Breast epithelium (tissue), 4 donors: Measurements from ENCODE around the gene MEST. TPM values are rescaled to one million over a fixed set of nuclear protein-coding genes. Genes with fewer than 3 reads are reported as not detected.

ENCODE experiments used
- DNase-seq, 2 donors: peaks; one replicate each; pipeline ENCODE4 v3.0.0-alpha.2; 2019; ENCODE audit warnings: low spot score in 2 of 2
- H3K27ac ChIP-seq, 2 donors: fragments of 200-600 bp; sonication (generic) in 1 of 2; one replicate each; pipeline ENCODE4 v1.5.1; 2016 to 2019; ENCODE audit warnings: mild to moderate bottlenecking in 1 of 2
- H3K27me3 ChIP-seq, 2 donors: fragments of 200-600 bp; sonication (generic) in 1 of 2; one replicate each; pipeline versions ENCODE4 v1.5.1 to v1.6.0; 2017 to 2019; ENCODE audit warnings: control low read depth in 1 of 2, mild to moderate bottlenecking in 1 of 2
- H3K36me3 ChIP-seq: fragments of 200-600 bp; one replicate; pipeline ENCODE4 v1.5.1; 2019
- H3K4me1 ChIP-seq, 2 donors: fragments of 200-600 bp; sonication (generic); one replicate each; pipeline ENCODE4 v1.5.1; 2016 to 2019; ENCODE audit warnings: control low read depth in 1 of 2
- H3K4me3 ChIP-seq, 3 donors: fragments of 200-600 bp; sonication (generic); 1 replicate in 2 of 3; 2 replicates in 1 of 3; pipeline ENCODE4 v1.5.1; 2016 to 2019; ENCODE audit warnings: mild to moderate bottlenecking in 3 of 3, moderate library complexity in 2 of 3
- H3K9me3 ChIP-seq, 2 donors: fragments of 200-600 bp; sonication (generic) in 1 of 2; one replicate each; pipeline ENCODE4 v1.5.1; 2016 to 2019; ENCODE audit warnings: control low read depth in 1 of 2
- CTCF ChIP-seq, 3 donors: fragments of 450-650 bp; IDR thresholded peaks; one replicate each; pipeline ENCODE4 v1.5.1; 2016 to 2017; ENCODE audit warnings: antibody characterized with exemption in 3 of 3, mild to moderate bottlenecking in 3 of 3, moderate library complexity in 3 of 3
- POLR2A ChIP-seq: fragments of 450-650 bp; IDR thresholded peaks from one replicate; pipeline ENCODE4 v1.6.1; 2016; ENCODE audit warnings: antibody characterized with exemption, mild to moderate bottlenecking, moderate library complexity
- POLR2AphosphoS5 ChIP-seq, 3 donors: sonication (generic); formaldehyde crosslinking; IDR thresholded peaks; one replicate each; pipeline ENCODE4 v1.6.1; 2017; ENCODE audit warnings: antibody characterized with exemption in 3 of 3
- intact Hi-C: fragments of 100-400 bp; cut with DNase I; formaldehyde crosslinking; loops from one replicate; pipeline ENCODE4 v1.15.1; 2023; ENCODE audit warnings: low total_unique reads
- total RNA-seq, 3 donors: library from RNA; depleted of rRNA; stranded (reverse); fragments of >200 nt; gene quantifications; one replicate each; pipeline ENCODE4 v1.1.0, GENCODE V29; 2016

MEST gene
- total RNA-seq, 3 donors from 2014 or later = 54.9 to 95.7 (median 60.3) TPM

- Histone ChIP-seq H3K4me1 (no peaks in the 10 kb centered on the region), H3K27me3 (no peaks in the 10 kb centered on the region), H3K9me3 (no peaks in the 10 kb centered on the region), H3K27ac (peak overlapping the region; percentile 9 to 21), H3K36me3 (no peaks in the 10 kb centered on the region), H3K4me3 (peak overlapping the region; percentile 45 to 66 (median 59))
- no peak for DNase-seq
- TF ChIP-seq POLR2AphosphoS5 (IDR thresholded peaks at IDR 0.05) (no peak), POLR2A (no peak), CTCF (IDR thresholded peaks at IDR 0.05) (no peak)
- intact Hi-C loops = no loop called here
Measured at GRCh38 chr7:130493275-130493873, 1.5 kb downstream of the MEST start.

- Histone ChIP-seq H3K27me3 (no peaks in the 10 kb centered on the region), H3K9me3 (no peaks in the 10 kb centered on the region), H3K27ac (no peak overlapping the region), H3K36me3 (no peaks in the 10 kb centered on the region), H3K4me1 (no peaks in the 10 kb centered on the region), H3K4me3 (peak overlapping the region in 1 of 3 donors; percentile 59)
- TF ChIP-seq POLR2AphosphoS5 (IDR thresholded peaks at IDR 0.05) (no peak), CTCF (IDR thresholded peaks at IDR 0.05) (no peak), POLR2A (no peak)
- no peak for DNase-seq
- intact Hi-C loops = no loop called here
Measured at GRCh38 chr7:130494431-130494858, 2.6 kb downstream of the MEST start.

GRCh38 chr7:130500463-130500862, 8.6 kb downstream of the MEST start:
- Histone ChIP-seq H3K9me3 (no peaks in the 10 kb centered on the region), H3K36me3 (no peaks in the 10 kb centered on the region), H3K4me1 (no peaks in the 10 kb centered on the region), H3K27ac (no peak overlapping the region), H3K27me3 (no peaks in the 10 kb centered on the region), H3K4me3 (no peak overlapping the region)
- intact Hi-C loops = no loop called here
- DNase-seq = no peak
- TF ChIP-seq CTCF (IDR thresholded peaks at IDR 0.05) = no peak
- no peak for TF ChIP-seq POLR2A
- TF ChIP-seq POLR2AphosphoS5 (IDR thresholded peaks at IDR 0.05) = no peak

- intact Hi-C loops = no loop called here
- TF ChIP-seq POLR2A (no peak), POLR2AphosphoS5 (IDR thresholded peaks at IDR 0.05) (no peak), CTCF (IDR thresholded peaks at IDR 0.05) (no peak)
- H3K36me3 ChIP-seq = no peaks in the 10 kb centered on the region
- H3K27me3 ChIP-seq = no peaks in the 10 kb centered on the region
- DNase-seq = no peak
- H3K4me1 ChIP-seq = no peaks in the 10 kb centered on the region
- no peak overlapping the region for H3K27ac ChIP-seq
- no peak overlapping the region for H3K4me3 ChIP-seq
- no peaks in the 10 kb centered on the region for H3K9me3 ChIP-seq
Measured at GRCh38 chr7:130500910-130501309, 9.0 kb downstream of the MEST start.

GRCh38 chr7:130505753-130506152, 13.9 kb downstream of the MEST start:
- H3K4me1 ChIP-seq = no peaks in the 10 kb centered on the region
- TF ChIP-seq POLR2AphosphoS5 (IDR thresholded peaks at IDR 0.05) = no peak
- TF ChIP-seq POLR2A = no peak
- no peak for TF ChIP-seq CTCF (IDR thresholded peaks at IDR 0.05)
- no peak overlapping the region for H3K27ac ChIP-seq
- intact Hi-C loops = no loop called here
- H3K9me3 ChIP-seq = no peaks in the 10 kb centered on the region
- no peak for DNase-seq
- no peaks in the 10 kb centered on the region for H3K27me3 ChIP-seq
- no peaks in the 10 kb centered on the region for H3K36me3 ChIP-seq
- H3K4me3 ChIP-seq = no peak overlapping the region
